ENCODE data around the gene CBX5.

CBX5 gene

DNA sequence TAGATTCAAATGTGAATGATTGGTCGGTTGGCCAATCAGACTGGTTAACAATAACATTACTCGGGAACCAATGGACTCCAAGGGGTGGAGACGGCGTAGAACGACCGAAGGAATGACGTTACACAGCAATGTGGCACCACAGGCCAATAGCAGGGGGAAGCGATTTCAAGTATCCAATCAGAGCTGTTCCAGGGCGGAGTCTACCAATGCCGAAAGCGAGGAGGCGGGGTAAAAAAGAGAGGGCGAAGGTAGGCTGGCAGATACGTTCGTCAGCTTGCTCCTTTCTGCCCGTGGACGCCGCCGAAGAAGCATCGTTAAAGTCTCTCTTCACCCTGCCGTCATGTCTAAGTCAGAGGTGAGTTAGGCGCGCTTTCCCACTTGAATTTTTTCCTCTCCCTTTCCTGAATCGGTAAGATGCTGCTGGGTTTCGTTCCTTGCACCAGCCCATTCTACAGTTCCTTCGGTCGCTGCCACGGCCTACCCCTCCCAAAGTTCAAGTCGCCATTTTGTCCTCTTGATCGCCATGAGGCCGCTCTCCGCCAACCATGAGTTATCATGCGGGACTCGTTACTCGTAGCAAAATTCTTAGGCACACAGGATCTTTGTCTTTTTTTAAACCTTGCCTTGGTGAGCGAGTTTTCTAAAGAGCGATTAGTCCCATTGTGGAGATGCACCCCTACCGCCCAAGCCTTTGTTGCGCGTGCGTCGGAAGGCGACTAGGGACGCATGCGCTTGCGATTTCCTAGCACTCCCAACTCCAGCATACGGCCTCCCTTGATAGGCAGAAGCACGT lies 742 bp upstream of the CBX5 start, which contains the start of gene HNRNPA1:
Gene HNRNPA1 (plus strand): TSS at position 259 of the 793 bp plus-strand sequence. CDS start 82 bp downstream, at position 341.
- Histone ChIP-seq H3K9me3 (ENCODE audit: severe bottlenecking) (no peaks in the 10 kb centered on the region), H3K36me3 (peaks cover 76% of the 10 kb centered on the region), H3K27ac (peak within 1 kb of the TSS; percentile 98), H3K4me3 (ENCODE audit: low read depth, low read length) (peak within 1 kb of the TSS; percentile 100), H3K27me3 (ENCODE audit: insufficient read depth, low read depth, severe bottlenecking) (no peaks in the 10 kb centered on the region)
- TF ChIP-seq, protein P1, sequence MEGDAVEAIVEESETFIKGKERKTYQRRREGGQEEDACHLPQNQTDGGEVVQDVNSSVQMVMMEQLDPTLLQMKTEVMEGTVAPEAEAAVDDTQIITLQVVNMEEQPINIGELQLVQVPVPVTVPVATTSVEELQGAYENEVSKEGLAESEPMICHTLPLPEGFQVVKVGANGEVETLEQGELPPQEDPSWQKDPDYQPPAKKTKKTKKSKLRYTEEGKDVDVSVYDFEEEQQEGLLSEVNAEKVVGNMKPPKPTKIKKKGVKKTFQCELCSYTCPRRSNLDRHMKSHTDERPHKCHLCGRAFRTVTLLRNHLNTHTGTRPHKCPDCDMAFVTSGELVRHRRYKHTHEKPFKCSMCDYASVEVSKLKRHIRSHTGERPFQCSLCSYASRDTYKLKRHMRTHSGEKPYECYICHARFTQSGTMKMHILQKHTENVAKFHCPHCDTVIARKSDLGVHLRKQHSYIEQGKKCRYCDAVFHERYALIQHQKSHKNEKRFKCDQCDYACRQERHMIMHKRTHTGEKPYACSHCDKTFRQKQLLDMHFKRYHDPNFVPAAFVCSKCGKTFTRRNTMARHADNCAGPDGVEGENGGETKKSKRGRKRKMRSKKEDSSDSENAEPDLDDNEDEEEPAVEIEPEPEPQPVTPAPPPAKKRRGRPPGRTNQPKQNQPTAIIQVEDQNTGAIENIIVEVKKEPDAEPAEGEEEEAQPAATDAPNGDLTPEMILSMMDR (IDR thresholded peaks at IDR 0.05; ENCODE audit: low read depth, low read length): no peak
- DNase-seq: peak; percentile 98

DNA sequence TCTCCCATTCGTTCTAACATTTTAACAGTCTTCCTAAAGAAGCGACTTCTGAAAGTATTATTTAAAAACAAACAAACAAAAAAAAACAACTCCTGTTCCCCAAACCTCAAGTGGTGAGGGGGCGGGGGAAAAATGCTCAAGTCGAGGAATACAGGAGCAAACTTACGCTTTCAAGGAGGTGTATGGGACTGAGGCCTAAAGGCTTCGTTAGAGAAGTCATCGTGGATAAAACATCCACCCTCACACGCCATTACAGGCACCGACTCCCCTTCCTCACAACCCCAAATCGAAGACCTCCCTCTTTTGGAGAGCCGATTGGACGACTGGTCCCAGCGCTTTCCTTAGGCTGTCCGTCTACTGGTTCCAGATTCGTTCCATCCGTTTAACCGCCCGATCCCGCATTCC lies 693 bp downstream of the CBX5 start:
- Histone ChIP-seq H3K4me3 (ENCODE audit: low read depth, low read length) (peak overlapping the region; percentile 100), H3K36me3 (peaks cover 69% of the 10 kb centered on the region)

DNA sequence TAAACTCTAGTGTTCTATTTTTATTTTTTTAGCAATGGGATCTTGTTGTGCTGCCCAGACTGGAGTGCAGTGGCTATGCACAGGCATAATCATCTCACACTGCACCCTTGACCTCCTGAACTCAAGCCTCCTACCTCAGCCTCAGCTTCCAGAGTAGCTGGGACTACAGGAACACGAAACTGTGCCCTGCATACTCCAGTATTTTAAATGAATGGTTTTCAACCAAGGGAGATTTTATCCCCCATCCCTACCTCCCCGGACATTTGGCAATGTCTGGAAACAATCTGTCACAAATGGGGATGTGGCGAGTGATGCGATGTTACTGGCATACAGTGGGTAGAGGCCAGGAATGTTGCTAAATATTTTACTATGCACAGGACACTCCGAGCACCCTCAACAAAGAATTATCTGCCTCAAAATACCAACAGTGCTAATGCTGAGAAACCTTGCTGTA lies 2.1 kb downstream of the CBX5 start:
- Histone ChIP-seq H3K36me3 (peaks cover 69% of the 10 kb centered on the region), H3K4me3 (ENCODE audit: low read depth, low read length) (peak overlapping the region; percentile 100), H3K9me3 (ENCODE audit: severe bottlenecking) (no peaks in the 10 kb centered on the region), H3K27me3 (ENCODE audit: insufficient read depth, low read depth, severe bottlenecking) (no peaks in the 10 kb centered on the region), H3K27ac (no peak overlapping the region)
- TF ChIP-seq, protein P1 (IDR thresholded peaks at IDR 0.05; ENCODE audit: low read depth, low read length): no peak
- DNase-seq: no peak

More for the DNA sequence above, 693 bp downstream of the CBX5 start:
- peak overlapping the region; percentile 98 for H3K27ac ChIP-seq
- no peaks in the 10 kb centered on the region for H3K27me3 ChIP-seq (ENCODE audit: insufficient read depth, low read depth, severe bottlenecking)
- H3K9me3 ChIP-seq (ENCODE audit: severe bottlenecking): no peaks in the 10 kb centered on the region
- no peak for DNase-seq
- TF ChIP-seq, protein P1 (IDR thresholded peaks at IDR 0.05; ENCODE audit: low read depth, low read length): no peak

DNA sequence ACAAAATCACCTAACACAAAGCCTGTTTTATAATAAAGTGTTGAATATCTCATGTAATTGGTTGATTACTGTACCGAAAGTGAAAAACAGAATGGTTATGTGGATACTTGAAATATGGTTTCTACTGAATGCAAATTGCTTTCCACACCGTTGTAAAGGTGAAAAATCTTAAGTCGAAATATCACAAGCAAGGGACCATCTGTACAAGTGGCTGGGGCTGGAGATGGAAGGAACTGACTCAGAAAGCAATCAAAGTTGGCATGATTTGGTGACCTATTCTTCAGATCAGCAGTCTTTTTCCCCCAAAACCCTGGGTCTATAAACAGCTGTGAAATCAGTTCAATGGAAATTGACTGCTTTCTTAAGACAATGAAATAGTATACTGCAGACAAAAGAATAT lies 3.6 kb downstream of the CBX5 start:
- H3K27me3 ChIP-seq (ENCODE audit: insufficient read depth, low read depth, severe bottlenecking): no peaks in the 10 kb centered on the region
- TF ChIP-seq, protein P1 (IDR thresholded peaks at IDR 0.05; ENCODE audit: low read depth, low read length): no peak
- no peaks in the 10 kb centered on the region for H3K9me3 ChIP-seq (ENCODE audit: severe bottlenecking)
- no peak for DNase-seq
- H3K36me3 ChIP-seq: peaks cover 57% of the 10 kb centered on the region
- H3K4me3 ChIP-seq (ENCODE audit: low read depth, low read length): no peak overlapping the region
- H3K27ac ChIP-seq: no peak overlapping the region

DNA sequence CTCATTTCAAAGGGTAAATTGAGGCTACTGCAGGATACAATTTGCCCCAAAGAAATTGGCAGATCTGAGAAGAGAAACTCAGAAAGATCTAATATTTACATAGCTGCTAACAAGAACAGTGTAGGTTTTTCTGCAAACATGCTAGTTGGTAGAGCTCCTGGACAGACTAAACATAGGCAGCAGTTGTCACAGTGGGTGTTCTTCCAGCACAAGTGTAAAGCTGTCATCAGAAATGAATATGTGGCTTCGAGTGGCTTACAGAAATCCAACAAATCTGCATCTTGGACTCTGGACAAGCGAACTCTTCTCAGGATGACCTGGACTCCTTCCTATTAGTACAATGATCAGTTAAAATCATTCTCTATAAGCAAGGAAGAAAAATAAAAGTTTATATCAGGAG lies 5.9 kb downstream of the CBX5 start:
- no peaks in the 10 kb centered on the region for H3K9me3 ChIP-seq (ENCODE audit: severe bottlenecking)
- no peak overlapping the region for H3K4me3 ChIP-seq (ENCODE audit: low read depth, low read length)
- peaks cover 46% of the 10 kb centered on the region for H3K36me3 ChIP-seq
- no peaks in the 10 kb centered on the region for H3K27me3 ChIP-seq (ENCODE audit: insufficient read depth, low read depth, severe bottlenecking)
- no peak overlapping the region for H3K27ac ChIP-seq
- DNase-seq: no peak
- TF ChIP-seq, protein P1 (IDR thresholded peaks at IDR 0.05; ENCODE audit: low read depth, low read length): no peak
